HG02884 (cell line): ENCODE data around the gene USP40.

Source experiments
- ATAC-seq: cut with Tn5 transposase; IDR thresholded peaks from one replicate; pipeline ENCODE4 v1.9.1; 2021; ENCODE audit warnings: mild to moderate bottlenecking, moderate library complexity; ENCODE audit not compliant: unreplicated experiment

Gene USP40

DNA sequence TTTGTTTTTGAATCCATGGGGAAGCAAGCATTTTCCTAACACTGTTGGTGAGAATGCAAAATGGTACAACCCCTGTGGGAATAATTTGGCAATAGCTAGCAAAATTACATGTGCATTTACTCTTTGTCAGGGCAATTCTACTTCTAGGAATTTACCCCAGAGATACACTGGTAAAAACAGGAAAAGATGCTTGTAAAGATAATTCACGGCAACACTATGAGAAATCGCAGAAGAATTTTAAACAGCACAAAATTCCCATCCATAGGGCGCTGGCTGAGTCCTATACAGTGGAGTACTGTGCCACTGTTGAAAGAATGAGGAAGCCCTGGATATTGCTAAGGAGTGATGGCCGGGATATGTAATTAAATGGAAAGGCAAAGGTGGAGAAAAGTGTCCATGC lies 136.5 kb downstream of the USP40 start:
- ATAC-seq = no peak

- no peak for ATAC-seq
Measured at GRCh38 chr2:233429175-233429897, 137.2 kb downstream of the USP40 start.

DNA sequence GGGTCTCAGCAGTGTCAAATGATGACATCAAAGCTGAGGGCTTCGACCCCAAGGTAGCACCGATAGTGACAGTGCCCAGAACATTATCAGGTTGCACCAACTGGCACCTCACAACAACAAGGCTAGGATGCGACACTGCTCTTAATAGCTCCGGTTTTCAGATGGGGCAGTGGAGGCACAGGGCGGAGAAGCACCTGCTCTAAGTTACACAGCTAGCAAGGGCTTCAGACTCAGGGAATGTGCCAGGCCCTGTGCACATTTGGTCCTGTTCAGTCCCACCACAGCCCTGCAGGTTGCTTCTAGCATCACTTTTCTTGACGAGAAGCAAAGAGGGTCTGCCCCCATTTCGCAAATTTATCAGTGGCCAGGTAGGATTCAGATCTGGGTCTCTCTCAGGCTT lies 138.1 kb downstream of the USP40 start:
- ATAC-seq = no peak

DNA sequence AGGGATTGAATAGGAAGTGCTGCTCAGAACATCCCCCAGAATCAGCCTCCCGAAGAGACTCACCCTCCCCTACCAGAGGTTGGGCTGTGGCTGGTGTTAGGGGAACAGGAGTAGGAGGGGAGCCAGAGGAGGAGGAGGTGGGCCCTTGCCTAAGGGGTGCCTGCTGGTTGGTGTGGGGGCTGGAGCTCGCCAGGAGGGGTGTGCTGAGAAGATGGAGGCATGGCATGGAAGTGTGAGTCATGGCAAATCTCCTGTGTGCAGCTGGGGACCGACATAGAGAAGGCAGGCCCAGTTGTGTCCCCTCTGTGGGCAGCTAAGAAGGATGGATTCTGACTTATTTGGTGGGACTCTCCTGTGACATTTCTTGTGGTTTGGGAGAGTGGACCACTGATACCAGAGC lies 138.6 kb downstream of the USP40 start:
- no peak for ATAC-seq

DNA sequence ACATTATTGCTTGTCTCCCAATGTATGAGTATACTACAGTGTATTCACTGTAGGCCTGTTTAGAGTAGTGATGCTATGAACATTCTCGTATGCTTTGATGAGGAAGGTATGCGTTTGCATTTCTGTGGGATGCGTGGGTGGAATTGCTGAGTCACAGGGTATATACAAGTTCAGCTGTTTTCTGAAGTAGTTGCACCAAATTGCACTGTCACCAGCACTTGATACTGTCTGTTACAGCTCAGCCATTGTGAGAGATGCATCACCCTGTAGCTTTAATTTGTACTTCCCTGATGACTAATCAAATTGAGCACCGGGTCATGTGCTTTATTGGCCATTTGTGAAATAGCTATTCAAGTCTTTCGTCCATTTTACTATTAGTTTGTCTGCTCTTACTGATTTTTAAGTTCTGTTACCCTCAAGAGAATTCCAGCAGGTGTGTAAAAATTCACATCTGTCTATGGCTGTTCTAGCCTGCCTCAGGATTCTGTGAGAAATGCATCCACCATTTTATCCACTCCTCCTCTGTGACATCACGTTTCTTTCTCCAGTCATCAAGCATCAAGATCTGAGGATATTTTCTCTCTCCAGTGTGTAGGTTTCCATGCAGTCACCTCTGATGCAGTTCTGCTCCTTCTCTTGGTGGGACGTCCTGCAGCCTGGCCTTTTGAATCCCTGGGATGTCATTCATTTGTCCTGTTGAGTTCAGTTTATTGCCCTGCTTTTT lies 139.8 kb downstream of the USP40 start:
- no peak for ATAC-seq
